Amygdala (tissue), 56 donors: ENCODE data around the gene CGGBP1.

ENCODE experiments used
- DNase-seq, 56 donors: peaks; one replicate each; lab custom pipeline; 2025; lab: John Stamatoyannopoulos, UW

The CGGBP1 gene, protein sequence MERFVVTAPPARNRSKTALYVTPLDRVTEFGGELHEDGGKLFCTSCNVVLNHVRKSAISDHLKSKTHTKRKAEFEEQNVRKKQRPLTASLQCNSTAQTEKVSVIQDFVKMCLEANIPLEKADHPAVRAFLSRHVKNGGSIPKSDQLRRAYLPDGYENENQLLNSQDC

DNA sequence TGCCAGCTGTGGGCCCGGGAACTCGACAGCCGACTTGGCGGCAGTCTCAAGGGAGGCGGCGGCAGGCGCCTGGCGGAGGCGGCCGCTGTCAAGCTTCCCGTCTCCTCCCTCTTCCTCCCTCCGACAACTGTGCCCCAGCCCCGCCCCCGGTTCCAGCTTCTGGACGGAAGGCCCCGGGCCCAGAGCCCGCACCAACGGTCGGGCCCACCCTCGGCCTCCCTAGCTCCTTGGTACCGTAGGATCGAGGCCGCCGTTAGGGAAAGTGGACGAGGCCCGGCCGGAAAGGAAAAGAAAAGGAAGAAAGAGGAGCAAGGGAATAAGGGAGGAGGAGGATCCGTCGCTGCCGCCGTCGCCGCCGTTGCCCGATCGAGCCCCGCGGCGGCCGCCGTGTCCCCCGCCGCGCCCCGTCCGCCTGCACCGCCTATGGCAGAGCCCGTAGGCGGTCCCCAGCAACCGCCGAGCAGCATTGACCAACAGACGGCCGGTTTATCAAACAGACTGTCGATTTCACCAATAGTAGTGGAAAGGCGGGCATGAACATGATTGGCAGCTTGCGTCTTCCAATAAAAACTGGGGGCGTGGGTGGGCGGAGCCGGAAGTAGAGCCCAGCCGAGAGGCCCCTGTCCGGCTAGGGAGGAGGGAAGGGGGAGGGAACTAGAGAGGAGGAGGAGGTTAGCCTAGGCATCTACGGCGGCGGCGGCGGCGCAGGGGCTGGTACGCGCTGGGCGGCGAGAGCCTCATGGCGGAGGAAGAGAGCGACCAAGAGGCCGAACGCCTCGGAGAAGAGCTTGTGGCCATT is at the start of gene CGGBP1, which contains the start of gene ZNF654:
CGGBP1 (minus strand) TSS at position 425 of the 799 bp plus-strand sequence. CDS start 3,029 bp downstream, outside the sequence.
ZNF654 (plus strand) TSS at position 675 of the 799 bp plus-strand sequence; CDS start at position 740, 65 bp downstream.
- peak; percentile 79 to 99 (median 98) for DNase-seq

DNA sequence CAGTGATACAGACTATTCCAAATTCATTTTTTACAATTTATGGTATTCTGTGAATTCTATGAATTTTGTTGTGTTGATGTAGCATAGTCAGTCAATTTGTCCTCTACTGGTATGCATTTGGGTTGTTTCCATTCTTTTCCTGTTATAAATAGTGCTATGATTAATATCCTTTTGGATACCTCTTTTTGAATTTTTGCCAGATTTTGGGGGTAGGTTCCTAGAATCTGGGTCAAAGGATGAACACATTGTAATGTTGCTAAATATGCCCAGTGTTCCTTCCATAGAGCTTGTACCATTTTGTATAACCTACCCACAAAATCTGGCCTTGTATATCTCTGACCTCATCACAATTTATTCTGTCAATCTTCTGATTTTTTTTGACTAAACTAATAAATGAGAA is 46.5 kb upstream of the CGGBP1 start:
- DNase-seq: no peak

DNA sequence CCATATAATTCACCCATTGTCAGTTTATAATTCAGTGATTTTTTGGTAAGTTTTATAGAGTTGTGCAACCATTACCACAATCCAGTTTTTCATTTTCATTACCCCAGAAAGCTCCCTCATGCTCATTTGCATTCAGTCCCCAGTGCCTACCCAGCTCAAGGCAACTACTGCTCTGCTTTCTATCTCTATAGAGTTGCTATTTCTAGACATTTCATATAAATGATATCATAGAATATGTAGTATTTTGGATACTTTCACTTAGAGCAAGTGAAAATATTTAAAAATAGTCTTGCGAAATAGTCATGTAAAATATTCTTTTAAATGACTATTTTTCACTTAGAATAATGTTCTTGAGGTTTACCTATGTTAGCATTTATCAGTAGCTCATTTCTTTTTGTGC is 42.3 kb upstream of the CGGBP1 start:
- no peak for DNase-seq

DNA sequence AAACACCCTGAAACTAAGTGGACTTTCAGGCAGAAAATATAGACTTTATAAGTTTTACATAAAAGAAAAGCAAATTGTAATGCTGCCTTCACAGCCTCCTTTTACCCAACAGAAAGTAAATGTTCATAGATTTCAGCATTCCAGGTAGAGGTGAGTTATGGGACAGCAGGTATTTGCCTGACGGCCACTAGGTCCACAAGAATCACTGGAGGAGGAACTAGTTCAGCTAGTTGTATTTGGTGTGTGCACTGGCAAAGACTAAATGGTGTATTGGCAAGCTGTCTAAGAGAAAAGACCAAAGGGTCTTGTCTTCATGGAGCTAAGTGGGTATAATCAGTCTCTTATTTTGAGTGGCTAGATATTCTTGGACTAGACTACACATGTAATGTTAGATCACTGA is 34.5 kb upstream of the CGGBP1 start:
- DNase-seq: no peak

DNA sequence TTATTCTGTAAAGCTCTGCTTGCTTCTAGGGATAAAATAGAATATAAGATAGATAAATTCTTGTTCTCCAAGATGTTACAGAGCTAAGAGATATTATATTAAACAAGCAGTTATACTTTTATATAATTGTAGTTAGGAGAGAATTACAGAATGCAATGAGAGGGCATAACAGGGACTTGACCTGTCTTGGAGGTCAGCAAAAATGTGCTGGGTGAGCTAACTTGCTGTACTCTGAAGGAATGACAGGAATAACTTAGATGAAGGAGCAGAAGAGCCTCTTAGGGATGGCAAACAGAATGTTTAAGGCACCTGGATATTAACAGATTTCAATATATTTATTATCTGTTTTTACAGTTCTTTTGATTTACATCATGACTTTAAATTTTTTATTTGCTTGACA is 33.5 kb upstream of the CGGBP1 start:
- DNase-seq: no peak

DNA sequence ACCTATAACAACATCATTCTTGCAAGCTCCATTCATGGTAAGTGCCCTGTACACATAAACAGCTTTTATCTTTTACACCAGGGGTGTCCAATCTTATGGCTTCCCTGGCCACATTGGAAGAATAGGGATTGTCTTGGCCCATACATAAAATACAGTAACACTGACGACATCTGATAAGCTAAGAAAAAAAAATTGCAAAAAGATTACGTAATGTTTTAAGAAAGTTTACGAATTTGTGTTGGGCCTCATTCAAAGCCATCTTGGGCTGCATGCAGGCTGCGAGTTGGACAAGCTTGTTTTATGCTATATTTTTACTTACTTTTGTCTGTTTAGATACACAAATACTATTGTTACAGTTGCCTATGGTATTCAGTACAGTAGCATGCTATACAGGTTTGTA is 31.9 kb upstream of the CGGBP1 start:
- no peak for DNase-seq

DNA sequence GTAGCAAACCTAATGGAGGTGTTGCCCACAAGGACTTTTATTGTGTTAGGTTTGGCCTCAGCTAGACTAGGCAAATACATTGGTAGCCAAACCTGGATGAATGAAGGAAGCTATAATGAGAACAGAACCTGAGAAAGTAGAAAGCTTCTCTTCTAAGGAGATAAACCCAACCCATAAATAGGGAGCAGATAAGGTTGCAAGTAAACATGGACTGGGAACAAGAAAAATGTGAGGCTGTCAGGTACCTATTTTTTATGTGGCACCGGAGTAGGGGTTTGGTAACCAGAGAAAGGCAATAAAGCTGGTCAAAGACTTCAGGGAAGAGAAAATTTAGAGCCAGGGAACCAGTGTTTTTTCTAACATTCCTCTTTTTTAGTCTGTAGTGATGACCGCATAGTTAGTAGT is 25.3 kb upstream of the CGGBP1 start:
- DNase-seq: no peak

DNA sequence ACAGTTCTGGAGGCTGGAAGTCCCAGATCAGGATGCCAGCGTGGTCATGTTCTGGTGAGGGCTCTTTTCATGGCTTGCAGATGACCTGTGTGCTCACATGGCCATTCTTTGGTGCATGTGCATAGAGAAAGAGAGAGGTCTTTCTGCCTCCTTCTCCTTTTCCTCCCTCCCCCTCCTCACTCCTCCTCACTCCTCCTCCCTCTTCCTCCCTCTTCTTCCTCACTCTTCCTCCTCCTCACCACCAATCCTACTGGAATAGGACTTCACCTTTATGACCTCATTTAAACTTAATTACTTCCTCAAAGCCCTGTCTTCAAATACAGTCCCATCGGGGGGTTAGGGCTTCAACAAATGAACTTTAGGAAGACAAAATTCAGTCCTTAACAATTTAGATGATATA is 24.0 kb upstream of the CGGBP1 start:
- DNase-seq: no peak

DNA sequence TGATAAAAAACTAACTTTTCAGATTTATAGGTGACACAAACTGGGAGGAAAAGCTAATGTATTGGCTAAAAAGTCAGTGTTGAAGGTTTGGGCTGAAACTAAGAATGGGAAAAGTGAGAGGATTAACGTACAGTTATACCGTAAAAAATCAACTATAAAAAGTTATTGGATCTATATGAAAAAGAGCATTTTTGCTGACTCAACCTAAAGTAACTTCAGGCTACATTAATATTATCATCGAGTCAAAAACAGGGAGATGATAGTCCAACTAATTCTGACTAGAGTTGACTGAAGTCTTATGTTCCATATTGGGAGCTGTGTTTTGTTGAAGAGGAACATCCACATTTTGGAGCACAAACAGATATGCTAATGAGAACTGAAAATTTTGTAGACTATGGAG is 20.1 kb upstream of the CGGBP1 start:
- DNase-seq: no peak

DNA sequence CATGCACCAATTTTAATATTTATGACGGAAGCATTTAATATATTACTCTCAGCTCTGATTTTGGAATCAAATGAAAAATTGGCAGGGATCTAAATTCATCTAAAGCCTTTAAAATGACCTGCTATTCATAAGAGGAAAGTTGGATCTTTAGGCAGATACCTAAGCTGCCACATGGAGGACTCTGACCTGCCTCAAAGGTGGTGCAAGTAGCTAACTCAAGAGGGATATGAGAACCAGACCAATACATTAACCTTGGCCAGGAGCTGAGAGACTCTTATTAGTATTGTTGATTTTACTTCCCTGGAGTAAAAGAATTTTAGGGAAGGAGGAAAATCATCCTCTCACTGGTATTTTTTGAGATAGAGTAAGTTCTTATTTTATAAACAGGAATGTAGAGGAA is 17.9 kb upstream of the CGGBP1 start:
- DNase-seq: no peak

DNA sequence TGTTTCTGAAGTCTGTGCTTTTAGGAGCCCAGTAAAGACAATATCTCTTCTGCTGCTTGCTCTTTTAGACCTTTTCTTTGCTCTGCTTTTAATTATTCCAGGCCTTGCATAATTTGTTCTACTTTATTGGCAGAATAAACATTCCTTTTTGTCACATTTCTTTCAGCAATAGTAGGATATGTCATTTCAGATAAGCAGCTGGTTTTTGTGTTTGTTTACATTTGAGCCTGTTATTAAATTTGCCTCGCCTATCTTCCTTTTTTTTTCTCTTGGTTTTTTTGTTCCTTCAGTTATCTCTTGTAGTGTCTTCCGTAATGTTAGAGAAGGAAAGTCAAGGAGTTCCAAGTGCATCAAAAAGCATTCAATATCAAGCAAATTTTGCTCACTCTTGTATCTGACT is 16.7 kb upstream of the CGGBP1 start:
- DNase-seq: no peak

DNA sequence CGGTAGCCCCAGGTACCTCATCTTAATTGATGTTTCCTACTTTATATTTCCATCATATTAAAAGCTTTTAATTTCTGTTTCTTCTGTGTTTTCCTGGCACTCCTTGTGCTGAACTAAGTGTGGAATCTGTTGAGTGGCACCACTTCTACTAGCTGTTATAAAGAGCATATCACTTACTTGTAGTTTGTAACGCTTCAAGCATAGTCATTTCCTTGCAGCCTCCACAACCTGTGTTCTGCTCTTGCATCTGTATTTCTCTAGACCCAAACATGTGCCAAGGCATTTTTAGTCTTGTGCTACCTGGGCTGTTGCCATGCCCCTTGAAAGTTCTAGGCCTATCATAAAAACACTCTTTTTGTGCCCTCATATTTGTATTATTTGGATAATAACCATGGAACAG is 16.3 kb upstream of the CGGBP1 start:
- no peak for DNase-seq

DNA sequence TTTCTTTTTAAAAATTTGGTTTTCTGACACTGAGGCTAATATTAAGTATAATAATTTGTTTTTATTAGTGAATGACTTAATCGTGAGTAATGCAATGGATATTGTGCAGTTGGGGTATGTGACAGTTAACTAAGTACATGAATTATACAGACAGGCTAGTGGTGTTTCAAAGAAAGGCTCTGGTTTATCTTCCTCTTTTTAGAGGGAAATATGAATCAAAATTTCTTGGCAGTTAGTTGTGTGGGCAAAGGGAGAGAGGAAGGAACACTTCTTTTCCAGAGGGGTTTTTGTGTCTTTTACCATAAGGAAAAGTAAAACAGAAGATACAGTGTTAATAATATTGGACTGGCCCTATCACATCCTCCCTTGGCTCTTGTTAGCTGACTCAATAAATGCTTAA is 2.9 kb upstream of the CGGBP1 start:
- no peak for DNase-seq

DNA sequence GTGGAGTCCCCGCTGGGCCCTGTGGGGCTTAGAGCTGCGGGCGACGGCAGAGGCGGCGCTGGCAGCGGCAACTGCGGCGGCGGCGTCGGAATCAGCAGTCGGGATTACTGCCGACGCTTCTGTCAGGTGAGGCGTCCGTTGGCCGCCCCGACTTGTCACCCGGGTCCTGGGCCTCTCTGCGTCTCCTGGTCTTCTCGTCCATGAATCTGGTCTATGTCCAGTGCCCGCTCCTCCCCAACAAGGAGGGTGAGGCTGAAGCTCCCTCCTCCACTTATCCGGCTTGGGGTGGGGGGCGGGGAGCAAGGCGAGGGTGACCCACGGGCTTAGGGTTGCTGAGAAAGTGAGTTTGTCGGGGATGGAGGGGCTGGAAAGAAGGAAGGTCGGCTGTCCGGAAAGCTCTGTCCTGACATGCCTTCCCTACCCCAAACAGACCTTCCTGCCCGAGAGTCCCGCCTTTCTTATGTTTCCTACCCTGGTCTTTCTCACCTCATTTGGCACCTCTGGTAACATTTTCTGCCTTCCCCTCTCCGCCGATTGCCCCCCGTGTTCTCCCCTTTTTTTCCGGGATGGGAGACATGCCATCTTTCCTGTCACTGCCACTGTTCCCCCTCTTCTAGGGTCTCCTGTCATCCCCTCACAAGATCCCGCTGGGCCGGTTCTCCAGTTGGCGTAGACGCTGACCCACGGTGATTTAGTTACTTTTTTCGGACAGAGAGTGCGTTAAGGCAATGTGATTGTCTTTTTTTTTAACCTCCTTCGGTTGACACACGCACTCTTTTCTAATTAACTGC is 770 bp upstream of the CGGBP1 start:
- peak in 18 of 56 donors; percentile 25 to 67 (median 46) for DNase-seq

DNA sequence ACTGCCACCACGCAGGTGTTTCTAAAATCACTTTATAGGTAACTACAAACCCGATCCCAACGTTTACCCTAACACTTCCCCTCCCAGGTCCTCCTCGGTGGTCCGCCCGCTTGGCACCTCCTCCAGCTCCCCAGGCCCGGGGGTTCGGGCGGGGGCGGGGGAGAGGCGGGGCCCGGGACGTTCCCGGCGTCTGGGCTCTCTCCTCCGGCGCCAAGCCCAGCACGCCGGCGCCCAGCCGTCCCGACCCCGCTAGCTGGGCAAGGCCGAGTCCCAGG is 562 bp downstream of the CGGBP1 start:
- DNase-seq: peak in 4 of 56 donors; percentile 64 to 81 (median 71)

DNA sequence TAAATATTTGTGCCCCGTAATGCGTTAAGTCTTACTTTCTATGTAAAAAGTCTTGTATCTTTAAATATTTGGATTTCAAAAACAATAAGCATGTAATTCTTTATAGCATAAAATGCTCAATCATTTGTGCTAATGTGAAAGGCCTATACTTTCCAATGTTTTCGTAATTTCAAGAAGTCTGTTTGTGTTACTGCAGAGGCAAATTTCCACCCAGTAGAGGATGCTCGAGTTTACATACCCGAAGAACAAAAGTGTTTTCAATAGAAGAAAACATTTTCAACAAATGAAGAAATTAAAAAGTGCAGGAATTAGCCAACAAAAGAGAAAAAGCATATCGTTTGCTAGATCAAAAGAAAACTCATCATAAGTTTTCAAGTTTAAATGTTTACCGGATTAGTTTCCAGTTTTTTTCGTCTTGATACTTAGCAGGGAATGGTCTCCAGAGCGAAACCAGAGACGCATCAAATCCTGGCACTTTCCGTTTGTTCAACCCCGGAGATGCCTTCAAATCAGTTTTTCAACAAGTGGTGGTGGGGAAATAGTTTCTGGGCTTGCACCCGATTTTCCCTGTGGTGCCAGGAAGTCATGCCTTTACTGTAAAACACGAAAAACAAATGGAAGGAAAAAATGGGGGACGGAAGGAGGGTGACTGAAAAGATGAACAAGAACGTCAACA is 1.0 kb downstream of the CGGBP1 start:
- DNase-seq: peak in 3 of 56 donors; percentile 5 to 63 (median 27)

DNA sequence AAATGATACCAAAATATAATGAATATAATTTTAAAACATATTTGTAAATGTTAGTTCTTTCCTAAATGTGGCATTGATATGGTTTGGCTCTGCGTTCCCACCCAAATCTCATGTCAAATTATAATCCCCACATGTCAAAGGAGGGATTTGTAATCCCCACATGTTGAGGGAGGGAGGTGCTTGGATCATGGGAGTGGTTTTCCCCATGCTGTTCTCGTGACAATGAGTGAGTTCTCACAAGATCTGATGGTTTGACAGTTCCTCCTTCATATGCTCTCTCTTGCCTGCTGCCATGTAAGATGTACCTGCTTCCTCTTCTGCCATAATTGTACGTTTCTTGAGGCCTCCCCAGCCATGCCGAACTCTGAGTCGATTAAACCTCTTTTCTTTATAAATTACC is 12.0 kb downstream of the CGGBP1 start:
- no peak for DNase-seq

DNA sequence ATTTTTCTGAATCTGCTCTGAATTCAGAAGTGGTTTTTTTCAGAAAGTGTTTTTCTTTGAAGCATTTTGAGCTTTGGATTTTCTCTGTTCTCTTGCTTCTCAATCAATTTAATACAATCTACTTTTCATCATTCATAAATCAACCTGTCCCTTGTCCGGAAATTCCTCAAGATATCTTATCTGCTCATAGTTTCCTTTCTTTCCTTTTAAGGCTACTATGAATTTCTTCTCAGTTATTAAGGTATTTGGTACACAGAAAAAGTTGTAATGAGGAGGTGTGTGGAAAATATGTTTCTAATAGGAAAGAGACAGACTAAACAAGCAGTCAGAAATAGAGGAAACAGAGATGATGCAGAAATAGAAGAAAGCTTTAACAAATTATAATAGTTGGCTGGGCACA is 14.4 kb downstream of the CGGBP1 start:
- no peak for DNase-seq

DNA sequence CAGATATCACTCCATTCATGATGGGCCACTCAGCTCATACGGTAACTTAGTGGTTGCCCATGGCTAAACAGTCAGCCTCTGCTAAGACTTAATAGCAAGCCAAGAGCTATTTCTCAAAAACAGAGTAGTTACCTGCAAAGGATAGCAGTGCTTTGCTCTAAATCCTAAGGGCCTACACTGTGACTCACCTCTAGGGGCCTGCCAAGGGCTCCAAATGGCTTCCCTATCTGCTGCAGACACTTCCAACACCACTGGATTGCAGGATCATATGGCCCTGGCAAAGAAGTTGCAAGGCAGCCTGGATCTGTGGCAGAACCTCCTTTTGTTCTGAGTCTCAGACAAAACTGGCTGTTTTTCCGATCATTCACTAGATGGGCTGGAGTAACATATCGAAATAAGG is 17.8 kb downstream of the CGGBP1 start:
- no peak for DNase-seq

DNA sequence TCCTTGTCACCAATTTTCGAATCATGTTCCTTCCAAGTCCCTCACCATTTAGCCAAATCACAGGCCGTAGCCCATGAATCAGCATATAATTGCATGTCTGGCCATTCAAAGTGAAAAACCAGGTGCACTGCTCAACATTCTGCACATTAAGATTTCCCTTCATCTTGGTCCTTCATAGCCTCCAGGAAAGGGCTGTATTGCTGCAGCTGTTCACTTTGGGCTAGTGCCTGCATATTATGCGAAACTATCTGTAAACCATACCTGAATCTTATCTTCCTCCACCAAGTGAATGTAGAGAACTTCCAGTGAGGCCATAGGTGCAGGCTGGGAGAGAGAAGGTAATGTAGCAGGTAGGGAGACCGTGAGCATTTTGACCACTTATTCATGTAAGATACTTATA is 18.3 kb downstream of the CGGBP1 start:
- no peak for DNase-seq

DNA sequence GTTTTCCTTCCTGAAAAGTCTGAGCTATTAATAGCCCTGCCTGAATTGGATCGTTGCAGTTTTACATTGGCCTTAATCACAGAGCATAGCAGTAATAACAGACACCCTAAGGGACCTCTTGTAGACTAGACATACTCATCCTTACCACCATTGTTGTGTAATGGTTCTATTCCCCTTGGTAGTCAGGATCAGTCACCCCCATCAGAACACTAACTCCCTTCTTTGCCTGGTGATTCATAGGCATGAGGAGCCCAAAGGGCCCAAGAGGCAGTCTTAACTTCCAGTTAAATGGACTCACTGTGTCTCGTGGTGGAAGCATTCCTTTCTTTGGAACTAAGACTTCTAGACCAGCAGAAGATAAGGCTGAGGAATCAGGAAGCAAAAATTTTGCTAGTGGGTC is 20.2 kb downstream of the CGGBP1 start:
- no peak for DNase-seq
